HG02623 (cell line): ENCODE results near the gene DLG4.
"Not testable (repeated sequence)": the region's sequence is repeated elsewhere in the genome, so short reads cannot be mapped to it uniquely, and the experiment has no call there.

ENCODE experiments used
- ATAC-seq: cut with Tn5 transposase; IDR thresholded peaks from one replicate; pipeline ENCODE4 v1.9.1; 2021; ENCODE audit warnings: moderate library complexity; ENCODE audit not compliant: unreplicated experiment

Gene DLG4

GRCh38 chr17:7249830-7250229, 30.2 kb upstream of the DLG4 start:
- no peak for ATAC-seq

- ATAC-seq: no peak
Observed at GRCh38 chr17:7249214-7249613, 29.6 kb upstream of the DLG4 start.

GRCh38 chr17:7248796-7249195, 29.2 kb upstream of the DLG4 start:
- no peak for ATAC-seq

- ATAC-seq: no peak
Observed at GRCh38 chr17:7246779-7247178, 27.1 kb upstream of the DLG4 start.

GRCh38 chr17:7243838-7244237, 24.2 kb upstream of the DLG4 start:
- not testable (repeated sequence) for ATAC-seq

- ATAC-seq: no peak
Observed at GRCh38 chr17:7243453-7243729, 23.8 kb upstream of the DLG4 start.

GRCh38 chr17:7242717-7243452, 23.2 kb upstream of the DLG4 start:
- peak; percentile 27 for ATAC-seq

- peak; percentile 26 for ATAC-seq
Observed at GRCh38 chr17:7241783-7242716, 22.4 kb upstream of the DLG4 start, which contains the start of gene GABARAP. Gene GABARAP, minus strand, starts transcription at chr17:7242449. Its CDS starts 119 bp downstream, at chr17:7242330.

GRCh38 chr17:7241090-7241733, 21.6 kb upstream of the DLG4 start:
- no peak for ATAC-seq

DNA sequence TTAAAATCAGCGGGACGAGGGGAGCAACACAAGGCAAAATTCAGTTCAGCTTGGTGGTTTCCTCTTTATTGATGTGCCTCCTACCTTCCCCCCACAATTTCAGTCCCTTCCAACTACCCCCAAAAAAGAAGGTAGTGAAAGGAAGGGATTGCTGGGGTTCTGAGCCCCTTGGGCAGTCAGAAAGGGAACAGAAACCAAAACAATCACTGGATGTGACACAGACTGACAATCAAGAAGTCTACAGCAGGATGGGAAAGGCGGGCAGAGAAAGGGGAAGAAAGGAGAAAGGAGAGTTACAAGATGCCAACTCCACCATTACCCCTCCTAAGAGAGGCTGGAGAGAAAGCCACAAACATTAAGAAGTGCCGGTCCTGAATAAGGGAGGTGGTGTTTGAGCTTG, 20.7 kb upstream of the DLG4 start:
- no peak for ATAC-seq

DNA sequence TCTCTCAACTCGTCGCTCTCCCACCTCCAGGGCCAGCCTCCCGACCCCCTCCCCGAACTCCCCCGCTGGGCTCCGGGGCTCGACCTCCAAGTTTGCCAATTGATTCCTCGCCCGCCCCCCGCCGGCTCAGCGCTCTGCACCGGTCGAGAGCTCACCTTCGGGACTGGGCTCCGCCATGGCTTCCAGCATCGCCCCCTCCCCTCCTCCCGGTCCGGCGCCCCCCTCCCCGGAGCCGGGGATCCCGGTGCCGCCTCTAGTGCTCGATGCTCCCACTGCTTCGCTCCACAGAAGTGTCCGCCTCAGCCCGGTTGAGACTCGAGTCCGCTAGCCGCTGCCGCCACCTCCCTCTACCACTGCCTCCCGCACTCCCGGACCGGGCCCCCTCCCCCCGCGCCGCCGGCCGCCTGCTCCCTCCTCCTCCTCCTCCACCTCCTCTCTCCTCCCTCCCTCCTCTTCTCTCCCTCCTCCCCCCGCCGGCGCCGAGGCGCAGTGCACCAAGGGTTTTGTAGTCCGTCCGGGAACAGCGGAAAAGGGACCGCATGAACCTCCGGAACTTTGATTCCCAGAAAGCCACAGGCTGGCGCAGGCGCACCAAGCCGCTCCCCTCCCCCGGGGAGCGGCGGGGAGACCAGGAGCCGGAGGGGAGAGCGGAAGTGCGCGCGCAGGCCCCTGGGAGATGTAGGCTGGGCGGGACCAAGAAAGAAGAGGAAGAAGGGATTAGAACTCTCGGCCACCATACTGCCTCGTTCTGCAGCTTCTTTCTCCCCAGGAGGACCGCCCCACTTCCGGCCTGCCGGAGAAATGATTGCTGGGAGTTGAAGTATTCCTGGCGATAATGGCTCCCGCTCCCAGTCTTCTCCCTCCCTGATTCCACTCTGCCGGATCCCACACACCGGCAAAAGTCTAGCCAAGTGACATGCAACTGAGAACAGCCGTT, 19.7 kb upstream of the DLG4 start, which contains the start of gene PHF23:
Gene PHF23 (minus strand): TSS at position 367 of the 937 bp plus-strand sequence. CDS start 178 bp downstream, at position 189.
- ATAC-seq: peak; percentile 49

DNA sequence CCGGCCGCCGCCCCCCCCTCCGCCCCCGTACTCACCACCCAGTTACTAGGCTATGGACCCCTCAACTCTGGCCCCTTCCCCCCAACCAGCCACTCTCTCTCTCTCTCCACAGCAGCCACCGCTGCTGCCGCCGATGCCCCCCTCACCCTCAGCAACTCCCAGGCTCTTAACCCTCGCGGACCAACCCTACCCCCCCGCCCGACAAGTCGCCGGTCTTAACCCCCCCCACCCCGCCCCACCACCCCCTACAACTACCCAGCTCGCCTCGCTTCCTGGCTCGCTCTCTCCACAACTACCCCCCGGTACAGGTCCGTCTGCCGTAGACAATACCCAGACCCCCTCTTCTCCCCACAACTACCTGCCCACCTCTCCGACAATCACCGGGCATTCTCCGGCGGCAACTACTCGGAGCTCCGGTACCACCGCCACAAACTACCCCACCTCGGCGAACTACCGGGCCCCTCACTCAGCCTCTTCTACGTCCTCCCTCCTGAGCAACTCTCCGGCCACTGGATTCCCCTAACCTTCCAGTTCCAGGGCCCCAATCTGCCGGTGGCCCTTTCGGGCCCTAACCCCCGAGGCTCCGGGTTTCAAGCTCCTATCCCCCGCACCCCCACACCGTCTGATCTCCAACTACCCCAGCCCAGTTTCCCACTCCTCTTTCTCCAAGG, 18.9 kb upstream of the DLG4 start:
- ATAC-seq: no peak

- no peak for ATAC-seq
Observed at GRCh38 chr17:7237761-7238419, 18.3 kb upstream of the DLG4 start.

- no peak for ATAC-seq
Observed at GRCh38 chr17:7237266-7237760, 17.7 kb upstream of the DLG4 start.

GRCh38 chr17:7236808-7237207, 17.2 kb upstream of the DLG4 start:
- no peak for ATAC-seq

GRCh38 chr17:7235693-7236665, 16.3 kb upstream of the DLG4 start:
- no peak for ATAC-seq

DNA sequence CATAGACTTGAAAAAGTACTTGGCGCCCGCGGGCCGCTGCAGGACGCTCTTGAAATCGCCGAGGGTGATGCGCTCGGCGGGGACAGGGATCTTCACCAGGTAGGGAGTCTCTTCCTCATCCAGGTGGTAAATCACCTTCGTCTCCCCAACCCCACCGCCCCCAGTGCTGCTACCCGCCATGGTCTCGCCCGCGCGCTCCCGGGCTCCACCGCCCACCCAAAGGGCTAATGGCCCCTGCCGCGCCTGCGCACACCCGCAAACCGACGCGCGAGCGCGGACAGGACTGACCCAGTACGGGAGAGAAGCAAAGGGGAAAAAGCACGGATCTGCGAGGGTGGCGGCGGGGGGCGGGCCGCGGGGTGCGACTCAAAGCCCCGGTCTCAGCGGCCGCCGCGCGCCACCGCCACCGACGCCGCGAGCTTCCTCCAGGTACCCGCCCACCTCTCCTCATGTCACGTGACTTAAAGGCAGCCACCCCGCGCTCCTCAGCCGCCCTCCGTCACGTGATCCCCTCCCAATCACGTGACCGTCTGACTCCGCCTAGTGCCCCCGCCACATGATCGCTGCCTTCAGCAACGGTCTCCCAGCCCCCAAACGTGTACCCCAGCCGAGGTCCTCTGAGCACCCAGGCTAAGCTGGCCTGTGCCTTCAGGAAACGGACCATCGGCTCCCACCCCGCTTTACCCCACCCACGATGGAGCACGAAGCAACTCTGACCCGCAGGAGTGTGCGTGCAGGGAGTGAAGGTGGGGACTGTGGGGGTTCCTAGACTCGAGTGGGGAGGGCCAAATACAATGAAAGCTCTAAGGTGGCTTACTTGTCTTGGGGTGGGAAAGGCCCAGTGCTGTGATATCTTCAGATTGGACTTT, 14.7 kb upstream of the DLG4 start, which contains the start of gene DVL2:
Gene DVL2 (minus strand): TSS at position 435 of the 869 bp plus-strand sequence. CDS start 255 bp downstream, at position 180.
- peak; percentile 51 for ATAC-seq
